Fibroblast of villous mesenchyme (primary cell): ENCODE results near the gene RNF220. TPM values are rescaled to one million over a fixed set of nuclear protein-coding genes. Genes with fewer than 3 reads are reported as not detected.

Experiments used
- DNase-seq: peaks from one replicate; pipeline ENCODE4 v3.0.0-alpha.2; 2010; ENCODE audit warnings: low read depth
- H3K4me3 ChIP-seq: 2 replicates; pipeline ENCODE4 v1.5.1; 2011; ENCODE audit warnings: low read depth, mild to moderate bottlenecking, low read length
- CTCF ChIP-seq: IDR thresholded peaks from 2 replicates; pipeline ENCODE4 v1.5.1; 2012; ENCODE audit warnings: low read depth, mild to moderate bottlenecking, low read length; ENCODE audit not compliant: insufficient read depth
- total RNA-seq: library from RNA; depleted of rRNA; stranded (reverse); fragments of >200 nt; gene quantifications from 2 replicates; pipeline ENCODE4 v1.2.3, GENCODE V29; 2012

The RNF220 gene
- total RNA-seq, 1 donor: 47.5 TPM

GRCh38 chr1:44652445-44653106, 247.5 kb downstream of the RNF220 start:
- DNase-seq: peak; percentile 59
- no peak overlapping the region for H3K4me3 ChIP-seq
- peak; percentile 97 for TF ChIP-seq CTCF

GRCh38 chr1:44653107-44653964, 248.3 kb downstream of the RNF220 start:
- no peak for DNase-seq
- TF ChIP-seq CTCF: no peak
- H3K4me3 ChIP-seq: no peak overlapping the region

- TF ChIP-seq CTCF: no peak
- DNase-seq: no peak
- no peak overlapping the region for H3K4me3 ChIP-seq
Measured at GRCh38 chr1:44654621-44655187, 249.6 kb downstream of the RNF220 start.

GRCh38 chr1:44655609-44656008, 250.6 kb downstream of the RNF220 start:
- DNase-seq: peak; percentile 14
- H3K4me3 ChIP-seq: no peak overlapping the region
- TF ChIP-seq CTCF: peak; percentile 84

- TF ChIP-seq CTCF: no peak
- no peak overlapping the region for H3K4me3 ChIP-seq
- no peak for DNase-seq
Measured at GRCh38 chr1:44659566-44659965, 254.5 kb downstream of the RNF220 start.

GRCh38 chr1:44660176-44660575, 255.1 kb downstream of the RNF220 start:
- DNase-seq: peak; percentile 7
- no peak overlapping the region for H3K4me3 ChIP-seq
- no peak for TF ChIP-seq CTCF
